HG02759 (cell line): ENCODE measurements around the gene PKIB.

Source experiments
- ATAC-seq: cut with Tn5 transposase; IDR thresholded peaks from one replicate; pipeline ENCODE4 v1.9.1; 2021; ENCODE audit warnings: mild to moderate bottlenecking, moderate library complexity; ENCODE audit not compliant: unreplicated experiment

PKIB gene

GRCh38 chr6:122702841-122703240 is 92.6 kb downstream of the PKIB start:
- no peak for ATAC-seq

GRCh38 chr6:122704066-122704465 is 93.9 kb downstream of the PKIB start:
- no peak for ATAC-seq

DNA sequence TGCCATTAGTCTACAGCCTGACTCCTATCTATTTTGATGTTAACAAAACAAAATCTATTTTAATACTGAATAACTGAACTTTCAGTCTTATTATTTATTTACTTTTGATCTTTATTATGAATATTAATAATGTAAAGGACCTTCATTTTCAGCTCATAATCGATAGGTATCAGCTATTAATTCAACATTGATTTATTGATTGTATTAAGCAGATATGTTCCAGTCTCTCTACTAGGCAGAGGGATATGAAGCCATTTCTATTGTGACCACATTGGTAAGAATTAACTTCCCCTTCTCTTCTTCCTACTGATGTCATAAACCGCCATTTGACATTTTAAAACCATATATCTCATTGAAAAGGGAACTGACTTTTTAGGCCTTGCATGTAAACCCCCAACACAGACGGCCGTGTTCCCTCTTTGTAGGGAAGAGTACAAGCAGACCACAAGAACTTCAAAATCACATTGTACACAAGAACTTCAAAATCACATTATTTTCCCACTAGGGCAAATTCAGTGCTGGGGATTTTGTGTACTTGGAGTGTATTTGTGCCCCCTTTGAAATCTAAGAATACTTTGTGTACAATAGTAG is 99.8 kb downstream of the PKIB start:
- peak; percentile 66 for ATAC-seq

- no peak for ATAC-seq
These were observed 100.9 kb downstream of the PKIB start for GRCh38 chr6:122710908-122711635.

GRCh38 chr6:122712093-122712447 is 101.9 kb downstream of the PKIB start:
- no peak for ATAC-seq

DNA sequence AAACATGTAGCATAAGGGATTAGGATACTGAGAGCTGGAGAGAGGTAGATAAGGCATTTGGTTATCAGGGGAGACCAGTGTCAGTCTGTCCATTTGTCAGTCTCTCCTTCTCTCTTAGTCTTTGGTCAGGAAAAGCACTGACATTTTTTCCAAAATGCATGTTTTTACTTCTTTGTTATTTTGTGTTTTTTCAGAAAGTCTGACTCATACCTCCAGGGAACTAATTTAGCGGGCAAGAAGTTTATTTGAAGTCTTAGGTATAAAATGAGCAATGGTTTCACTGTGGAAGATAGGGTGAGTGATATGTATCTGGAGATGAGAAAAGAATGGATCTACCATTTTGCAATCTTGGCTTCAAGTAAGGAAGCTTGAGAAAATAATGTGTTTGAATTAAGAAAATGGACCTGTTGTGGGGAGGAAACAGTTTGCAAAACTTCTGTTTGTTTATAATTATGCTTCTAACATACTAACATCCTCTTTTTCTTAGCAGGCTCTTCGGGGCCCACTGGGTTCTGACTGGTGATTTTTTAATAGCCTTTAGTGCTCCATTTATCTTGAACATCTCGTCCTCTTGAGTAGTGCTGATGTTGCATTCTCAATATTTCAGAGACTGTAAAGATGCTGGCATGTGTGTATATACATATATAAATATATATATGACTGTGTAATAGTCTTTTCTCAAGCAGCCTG is 102.4 kb downstream of the PKIB start:
- no peak for ATAC-seq

- no peak for ATAC-seq
These were observed 102.9 kb downstream of the PKIB start for GRCh38 chr6:122713138-122713537.

- no peak for ATAC-seq
These were observed 103.9 kb downstream of the PKIB start for GRCh38 chr6:122714059-122714458.

- no peak for ATAC-seq
These were observed 105.5 kb downstream of the PKIB start for GRCh38 chr6:122715725-122716124.

- ATAC-seq = no peak
These were observed 107.1 kb downstream of the PKIB start for GRCh38 chr6:122717350-122717749.

DNA sequence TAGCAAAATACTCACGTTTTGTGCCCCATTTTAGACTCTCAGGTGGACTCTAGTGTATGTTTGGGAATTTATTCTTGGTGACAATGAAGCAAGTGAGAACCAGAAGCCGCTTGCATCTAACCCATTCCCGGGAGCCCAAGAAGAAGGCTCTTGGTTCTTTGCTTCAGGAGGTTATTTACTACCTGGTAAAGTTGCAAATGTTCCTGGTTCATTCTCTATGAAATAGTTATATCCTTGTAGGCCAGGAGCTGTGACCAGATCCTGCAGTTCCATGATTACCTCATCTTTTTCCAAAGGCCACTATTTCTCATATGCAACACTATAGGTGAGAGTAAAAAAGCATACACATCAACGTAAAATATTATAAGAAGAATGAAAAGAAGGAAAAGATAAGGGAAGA is 108.4 kb downstream of the PKIB start:
- ATAC-seq = no peak

- no peak for ATAC-seq
These were observed 109.0 kb downstream of the PKIB start for GRCh38 chr6:122719176-122719575.

DNA sequence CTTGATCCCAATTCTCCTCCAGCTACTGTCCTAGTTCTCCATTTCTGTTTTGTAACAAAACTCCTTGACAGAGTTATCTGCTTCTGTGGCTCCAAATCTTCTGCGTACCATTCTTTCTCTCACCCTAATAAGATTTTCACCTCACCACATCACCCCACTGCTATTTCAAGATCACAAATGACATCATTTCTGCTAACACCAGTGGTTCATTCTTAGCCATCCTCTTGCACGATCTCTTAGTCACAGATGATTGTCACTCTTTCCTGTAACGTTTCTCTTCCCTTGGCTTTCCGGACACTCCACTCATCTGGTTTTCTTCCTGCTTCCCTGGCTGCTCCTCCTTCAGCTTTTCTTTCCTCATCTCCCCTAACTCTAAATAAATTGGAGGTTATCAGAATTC is 112.5 kb downstream of the PKIB start:
- no peak for ATAC-seq

DNA sequence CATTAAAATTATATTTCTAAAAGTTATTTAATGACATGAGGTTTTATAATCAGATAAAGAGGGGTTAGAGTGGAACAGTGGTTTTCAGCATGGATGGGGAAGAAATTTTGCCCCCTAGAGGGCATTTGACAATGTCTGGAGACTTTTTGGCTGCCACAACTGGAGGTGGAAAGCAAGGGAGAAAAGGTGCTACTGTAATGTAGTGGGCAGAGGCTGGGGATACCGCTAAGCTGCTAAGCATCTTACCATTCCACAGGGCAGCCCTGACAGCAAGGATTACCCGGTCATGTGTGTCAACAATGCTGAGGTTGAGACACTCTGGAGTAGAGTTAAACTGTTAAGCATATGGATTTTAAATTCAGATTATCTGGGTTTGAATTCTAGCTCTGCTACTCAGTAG is 116.4 kb downstream of the PKIB start:
- peak; percentile 45 for ATAC-seq

- ATAC-seq = no peak
These were observed 117.0 kb downstream of the PKIB start for GRCh38 chr6:122727244-122727643.

DNA sequence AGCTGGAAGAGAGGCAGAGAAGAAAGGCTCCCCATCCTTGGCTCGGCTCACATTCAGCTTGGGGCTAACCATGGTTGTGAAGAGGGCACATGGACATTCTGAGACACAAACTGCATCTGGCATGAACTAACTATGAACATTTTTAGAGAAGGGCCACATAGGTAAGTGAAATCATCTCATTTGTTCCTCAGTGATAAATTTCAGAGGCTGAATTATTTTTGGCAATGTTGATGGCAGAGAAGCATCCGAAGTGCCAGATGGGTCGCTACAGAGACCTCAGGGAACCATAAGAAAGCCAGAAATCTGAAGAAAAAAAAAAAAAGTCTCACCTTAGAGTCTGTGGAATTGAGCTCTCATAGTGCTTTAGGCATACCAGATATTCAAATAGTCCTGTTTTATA is 120.1 kb downstream of the PKIB start:
- ATAC-seq = no peak

- peak; percentile 76 for ATAC-seq
These were observed 120.7 kb downstream of the PKIB start for GRCh38 chr6:122730775-122731386.

GRCh38 chr6:122733259-122733658 is 123.1 kb downstream of the PKIB start:
- ATAC-seq = no peak

DNA sequence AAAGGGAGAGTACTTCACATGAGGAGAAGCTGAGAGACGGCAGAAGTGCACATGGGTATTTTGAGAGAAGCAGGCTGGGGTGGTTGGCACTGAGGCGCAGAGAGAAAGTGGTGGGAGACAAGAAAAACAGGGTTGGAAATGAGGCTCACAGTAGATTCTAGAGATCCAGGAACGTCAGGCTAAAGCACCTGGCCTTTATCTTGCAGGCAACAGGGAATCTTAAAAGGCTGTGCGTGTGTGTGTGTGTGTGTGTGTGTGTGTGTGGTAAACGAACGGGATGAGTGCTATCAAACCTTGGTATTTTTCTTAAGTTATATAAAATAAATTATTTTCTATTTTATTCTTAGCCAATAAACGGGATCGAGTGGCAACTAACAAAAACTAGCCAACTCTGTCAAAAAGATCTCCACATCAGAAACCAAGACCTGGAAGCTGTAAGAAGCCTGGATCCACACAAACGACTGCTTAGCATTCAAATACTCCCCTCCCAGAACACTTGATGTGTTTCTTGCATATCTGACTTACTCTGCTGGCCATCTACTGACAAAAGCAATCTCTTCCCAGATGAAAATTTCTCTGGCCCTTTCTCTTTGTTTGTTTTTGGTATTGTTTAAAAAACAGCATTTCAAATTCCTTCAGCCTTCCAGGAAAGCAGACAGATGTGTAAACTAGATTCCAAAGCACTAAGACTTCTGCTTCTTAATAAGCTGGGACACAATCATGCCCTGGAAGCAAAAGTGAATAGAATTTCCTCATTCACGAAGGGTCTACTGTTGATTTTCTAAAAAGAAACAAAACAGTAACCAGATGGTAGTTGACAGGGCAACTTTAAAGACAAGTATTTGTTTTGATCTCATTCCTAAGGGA is 124.6 kb downstream of the PKIB start:
- no peak for ATAC-seq

GRCh38 chr6:122735582-122735981 is 125.4 kb downstream of the PKIB start:
- ATAC-seq = no peak

GRCh38 chr6:122736163-122736562 is 126.0 kb downstream of the PKIB start:
- ATAC-seq = no peak
